Liver (tissue), 3 donors: ENCODE data around the gene SLC26A9.
"Not testable (repeated sequence)": the region's sequence is repeated elsewhere in the genome, so short reads cannot be mapped to it uniquely, and the experiment has no call there.

ENCODE experiments used
- CTCF ChIP-seq: fragments of 150-350 bp; IDR thresholded peaks from 2 replicates; pipeline ENCODE4 v1.5.1; 2017; ENCODE audit warnings: improper control_type of control experiment, low read depth, low read length; ENCODE audit not compliant: missing input control
- FOXA1 ChIP-seq: IDR thresholded peaks from 2 replicates; pipeline ENCODE4 v1.6.1; 2016; ENCODE audit warnings: antibody characterized with exemption
- RAD21 ChIP-seq, 2 donors: IDR thresholded peaks; 2 replicates each; pipeline ENCODE4 v1.6.1; 2016; ENCODE audit warnings: antibody characterized with exemption in 2 of 2, mild to moderate bottlenecking in 2 of 2
- REST ChIP-seq: IDR thresholded peaks from 2 replicates; pipeline ENCODE4 v1.6.1; 2016; ENCODE audit warnings: antibody characterized with exemption, mild to moderate bottlenecking
- SP1 ChIP-seq: IDR thresholded peaks from 2 replicates; pipeline ENCODE4 v1.6.1; 2018; ENCODE audit warnings: antibody characterized with exemption, mild to moderate bottlenecking
- TAF1 ChIP-seq: conservative IDR thresholded peaks from 2 replicates; pipeline ENCODE4 v1.6.1; 2016; ENCODE audit warnings: antibody characterized with exemption, mild to moderate bottlenecking
- YY1 ChIP-seq: IDR thresholded peaks from 2 replicates; pipeline ENCODE4 v1.6.1; 2016; ENCODE audit warnings: antibody characterized with exemption, mild to moderate bottlenecking
- donor health status: healthy.
- donor health status: healthy.

GRCh38 chr1:205889706-205890105 lies 53.5 kb downstream of the SLC26A9 start:
- not testable (repeated sequence) for TF ChIP-seq YY1; SP1; CTCF; REST; FOXA1; TAF1; RAD21 (IDR thresholded peaks at IDR 0.05)
